HG03196 (cell line): Measurements from ENCODE around the gene PIBF1.

Experiments used
- ATAC-seq: cut with Tn5 transposase; IDR thresholded peaks from one replicate; pipeline ENCODE4 v1.9.1; 2021; ENCODE audit not compliant: unreplicated experiment

PIBF1 gene

GRCh38 chr13:73059460-73060250 lies 277.7 kb downstream of the PIBF1 start:
- peak; percentile 39 for ATAC-seq

GRCh38 chr13:73060251-73061160 lies 278.6 kb downstream of the PIBF1 start:
- ATAC-seq: no peak

GRCh38 chr13:73061473-73061872 lies 279.5 kb downstream of the PIBF1 start:
- no peak for ATAC-seq

- no peak for ATAC-seq
Observed at GRCh38 chr13:73061876-73062275, 279.9 kb downstream of the PIBF1 start.

GRCh38 chr13:73062468-73062867 lies 280.5 kb downstream of the PIBF1 start:
- no peak for ATAC-seq

GRCh38 chr13:73063166-73063565 lies 281.2 kb downstream of the PIBF1 start:
- no peak for ATAC-seq

GRCh38 chr13:73065036-73065435 lies 283.1 kb downstream of the PIBF1 start:
- no peak for ATAC-seq

GRCh38 chr13:73065665-73066340 lies 283.9 kb downstream of the PIBF1 start:
- ATAC-seq: no peak
